ENCODE measurements around the gene THRB.

GRCh38 chr3:24387000-24387399 is 107.7 kb downstream of the THRB start:
- TF ChIP-seq POLR2A (IDR thresholded peaks at IDR 0.05) (no peak), CTCF (IDR thresholded peaks at IDR 0.05) (no peak)

Measured in vagina (tissue), 2 donors.